ENCODE measurements around the gene HERC6.
"Not testable (repeated sequence)": the region's sequence is repeated elsewhere in the genome, so short reads cannot be mapped to it uniquely, and the experiment has no call there.

The HERC6 gene

GRCh38 chr4:88378691-88379559, at the start of gene HERC6:
TSS of gene HERC6 (plus strand) at chr4:88378852. CDS start at chr4:88378922, 70 bp downstream.
- DNase-seq: peak; percentile 75

GRCh38 chr4:88333741-88334405, 44.8 kb upstream of the HERC6 start:
- no peak for DNase-seq

DNA sequence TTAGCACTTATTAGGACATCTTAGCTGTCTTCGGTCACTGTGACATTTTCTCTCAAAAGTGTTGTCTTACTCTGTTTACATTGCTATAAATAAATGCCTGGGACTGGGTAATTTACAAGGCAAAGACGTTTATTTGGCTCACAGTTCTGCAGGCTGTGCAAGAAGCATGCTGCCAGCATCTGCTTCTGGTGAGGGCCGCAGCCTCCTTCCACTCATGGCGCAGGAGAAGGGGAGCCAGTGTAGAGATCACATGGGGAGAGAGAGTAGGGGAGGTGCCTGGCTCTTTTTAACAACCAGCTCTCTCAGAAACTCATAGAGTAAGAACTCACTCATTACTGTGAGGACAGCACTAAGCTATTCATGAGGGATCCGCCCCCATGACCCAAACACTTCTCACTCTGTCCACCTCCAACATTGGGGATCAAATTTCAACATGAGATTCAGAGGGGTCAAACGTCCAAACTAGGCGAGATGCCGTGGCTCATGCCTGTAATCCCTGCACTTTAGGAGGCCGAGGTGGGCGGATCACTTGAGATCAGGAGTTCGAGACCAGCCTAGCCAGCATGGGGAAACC, 43.5 kb upstream of the HERC6 start:
- DNase-seq: no peak

- DNase-seq: peak; percentile 44
Observed at GRCh38 chr4:88341227-88342192, 37.1 kb upstream of the HERC6 start.

GRCh38 chr4:88346902-88347301, 31.8 kb upstream of the HERC6 start:
- DNase-seq: not testable (repeated sequence)

GRCh38 chr4:88348761-88349160, 29.9 kb upstream of the HERC6 start:
- DNase-seq: not testable (repeated sequence)

- DNase-seq: no peak
Observed at GRCh38 chr4:88350786-88351185, 27.9 kb upstream of the HERC6 start.

- DNase-seq: no peak
Observed at GRCh38 chr4:88352062-88352740, 26.5 kb upstream of the HERC6 start.

GRCh38 chr4:88353324-88353723, 25.3 kb upstream of the HERC6 start:
- DNase-seq: no peak

DNA sequence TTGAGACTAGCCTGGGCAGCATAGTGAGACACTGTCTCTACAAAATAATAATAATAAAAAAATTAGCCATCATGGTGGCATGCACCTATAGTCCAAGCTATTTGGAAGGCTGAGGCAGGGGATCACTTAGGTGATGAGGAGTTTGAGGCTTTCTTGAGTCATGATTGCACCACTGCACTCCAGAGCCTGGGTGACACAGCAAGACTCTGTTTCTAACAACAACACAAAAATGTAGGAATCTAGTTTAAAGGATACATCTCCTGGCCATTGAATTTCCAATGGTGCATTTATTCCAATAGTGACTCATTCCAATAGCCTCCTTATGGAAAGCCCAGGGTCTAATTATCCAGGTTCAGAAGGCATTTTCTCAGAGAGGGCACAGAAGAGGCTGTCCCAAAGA, 21.9 kb upstream of the HERC6 start:
- no peak for DNase-seq

DNA sequence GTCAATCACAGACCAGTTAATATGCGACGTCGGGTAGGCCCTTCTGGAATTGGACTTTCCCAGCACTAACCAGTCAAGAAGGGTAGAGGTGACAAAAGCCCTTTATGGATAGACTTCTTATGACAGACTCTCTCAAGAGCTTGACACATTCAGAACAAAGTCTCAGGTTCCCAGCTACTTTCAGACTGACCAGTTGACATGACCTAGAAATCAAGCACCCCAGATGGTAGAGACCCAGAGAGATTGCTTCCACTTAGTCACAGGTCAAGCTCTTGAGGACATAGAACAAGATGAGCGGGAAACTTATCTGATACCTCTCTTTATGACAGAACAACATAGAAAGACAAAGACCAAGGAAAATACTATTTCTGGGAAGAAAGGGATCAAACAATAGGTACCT, 21.4 kb upstream of the HERC6 start:
- DNase-seq: no peak

DNA sequence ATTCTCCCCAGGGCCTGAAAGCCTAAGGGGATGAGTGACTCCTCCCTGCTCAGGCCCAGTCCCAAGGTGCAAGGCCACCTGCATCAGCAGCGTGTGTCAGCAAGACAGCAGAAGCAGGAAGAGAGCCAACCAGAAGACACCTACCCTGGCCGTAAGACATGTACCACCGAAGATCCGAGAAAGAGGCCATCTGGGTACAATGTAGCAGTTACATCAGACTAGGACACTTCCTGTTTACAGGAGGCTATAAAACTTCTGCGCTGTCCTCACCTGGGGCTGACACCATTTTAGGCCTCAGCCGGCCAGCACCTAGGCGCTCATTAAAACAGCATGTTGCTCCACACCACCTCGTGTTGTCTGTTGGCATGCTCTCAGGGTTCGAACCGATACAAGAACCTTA, 19.1 kb upstream of the HERC6 start:
- no peak for DNase-seq

DNA sequence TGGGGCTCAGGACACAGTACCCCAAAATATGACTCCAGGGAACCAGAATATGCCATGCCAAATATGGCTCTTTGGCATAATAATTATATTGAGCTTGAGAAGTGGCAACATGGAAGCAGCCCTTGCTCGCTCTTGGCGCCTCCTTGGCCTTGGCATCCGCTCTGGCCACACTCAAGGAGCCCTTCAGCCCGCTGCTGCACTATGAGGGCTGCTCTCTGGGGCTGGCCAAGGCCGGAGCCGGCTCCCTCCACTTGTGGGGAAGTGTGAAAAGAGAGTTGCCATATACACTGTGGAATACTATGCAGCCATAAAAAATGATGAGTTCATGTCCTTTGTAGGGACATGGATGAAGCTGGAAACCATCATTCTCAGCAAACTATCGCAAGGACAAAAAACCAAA, 18.4 kb upstream of the HERC6 start:
- DNase-seq: no peak

DNA sequence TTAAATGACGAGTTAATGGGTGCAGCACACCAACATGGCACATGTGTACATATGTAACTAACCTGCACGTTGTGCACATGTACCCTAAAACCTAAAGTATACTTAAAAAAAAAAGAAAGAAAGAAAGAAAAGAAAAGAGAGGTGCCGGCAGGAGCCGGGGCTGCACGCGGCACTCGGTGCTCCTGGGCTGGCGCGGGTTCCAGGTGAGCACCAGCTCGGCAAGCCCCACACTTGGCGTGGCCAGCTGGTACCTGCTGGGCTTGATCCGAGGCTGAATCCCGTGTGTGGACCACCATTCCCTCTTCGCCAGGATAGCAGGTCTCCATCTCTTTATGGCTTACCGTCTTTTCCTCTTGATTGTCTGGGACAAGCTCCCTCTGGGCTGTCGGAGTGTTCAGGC, 17.9 kb upstream of the HERC6 start:
- DNase-seq: no peak

DNA sequence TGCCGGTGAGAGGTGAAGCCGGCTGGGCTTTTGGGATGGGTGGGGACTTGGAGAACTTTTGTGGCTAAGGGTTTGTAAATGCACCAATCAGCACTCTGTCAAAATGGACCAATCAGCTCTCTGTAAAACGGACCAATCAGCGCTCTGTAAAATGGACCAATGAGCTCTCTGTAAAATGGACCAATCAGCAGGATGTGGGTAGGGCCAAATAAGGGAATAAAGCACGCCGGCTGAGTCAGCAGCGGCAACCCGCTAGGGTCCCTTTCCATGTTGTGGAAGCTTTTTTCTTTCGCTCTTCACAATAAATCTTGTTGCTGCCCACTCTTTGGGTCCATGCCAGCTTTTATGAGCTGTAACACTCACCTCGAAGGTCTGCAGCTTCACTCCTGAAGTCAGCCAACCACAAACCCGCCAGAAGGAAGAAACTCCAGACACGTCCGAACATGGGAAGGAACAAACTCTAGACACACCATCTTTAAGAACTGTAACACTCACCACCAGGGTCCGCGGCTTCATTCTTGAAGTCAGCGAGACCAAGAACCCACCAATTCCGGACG, 17.4 kb upstream of the HERC6 start:
- DNase-seq: not testable (repeated sequence)

DNA sequence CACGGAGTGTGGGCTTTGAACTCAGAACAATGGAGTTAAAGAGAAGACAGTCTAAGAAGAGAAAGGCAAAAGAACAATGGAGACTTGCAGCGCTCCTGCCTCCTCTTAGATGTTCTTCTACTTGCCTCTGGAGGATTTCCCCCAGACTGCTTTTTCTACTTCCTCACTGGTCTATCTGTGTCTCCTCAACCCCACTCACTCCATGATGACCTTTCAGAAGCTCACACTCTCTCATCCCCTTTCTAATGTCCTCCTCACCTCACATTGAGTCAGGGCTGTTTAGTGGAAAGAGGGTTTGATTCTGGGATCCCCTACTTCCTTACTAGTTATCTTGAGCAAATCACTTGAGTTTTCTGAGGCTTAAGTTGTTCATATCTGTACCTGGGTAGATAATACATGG, 12.2 kb upstream of the HERC6 start:
- no peak for DNase-seq

GRCh38 chr4:88367826-88368225, 10.8 kb upstream of the HERC6 start:
- no peak for DNase-seq

GRCh38 chr4:88369180-88369812, 9.4 kb upstream of the HERC6 start:
- DNase-seq: peak; percentile 24

GRCh38 chr4:88381123-88381522, 2.5 kb downstream of the HERC6 start:
- no peak for DNase-seq

DNA sequence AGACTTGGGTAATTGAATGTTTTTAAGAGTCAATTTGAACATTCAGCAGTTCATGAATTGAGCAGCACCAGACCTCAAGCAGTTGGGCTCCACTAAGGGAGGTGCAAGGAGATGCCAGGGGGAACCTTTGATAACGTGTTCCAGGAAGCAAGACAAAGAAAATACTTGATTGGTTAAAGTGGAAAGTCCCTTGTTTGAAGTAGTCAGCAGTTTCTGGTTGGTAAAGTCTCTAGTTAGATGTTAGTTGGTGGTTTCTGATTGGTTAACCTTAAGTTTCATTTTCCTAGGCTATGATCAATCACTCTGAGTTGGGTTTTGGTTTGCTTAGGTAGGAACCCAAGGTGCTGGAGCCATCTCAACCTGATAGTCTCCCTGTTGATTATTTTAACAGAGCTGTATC, 4.0 kb downstream of the HERC6 start:
- no peak for DNase-seq

DNA sequence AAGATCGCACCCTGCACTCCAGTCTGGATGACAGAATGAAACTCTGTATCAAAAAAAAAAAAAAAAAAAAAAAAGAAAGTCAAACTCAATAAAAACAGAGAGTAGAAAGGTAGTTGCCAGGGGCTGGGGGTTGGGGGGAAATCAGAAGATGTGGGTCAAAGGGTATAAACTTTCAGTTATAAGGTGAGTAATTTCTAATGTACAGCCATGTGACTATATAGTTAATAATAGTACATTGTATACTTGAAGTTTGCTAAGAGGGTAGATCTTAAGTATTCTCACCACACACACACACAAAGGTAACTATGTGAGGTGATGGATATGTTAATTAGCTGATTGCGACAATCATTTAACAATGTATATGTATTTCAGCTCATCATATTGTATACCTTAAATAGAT, 11.5 kb downstream of the HERC6 start:
- no peak for DNase-seq

Measured in NCI-H345 (cell line).